GM21619 (cell line): ENCODE data around the gene OR51B2.
"Not testable (repeated sequence)": the region's sequence is repeated elsewhere in the genome, so short reads cannot be mapped to it uniquely, and the experiment has no call there.

Experiments used
- ATAC-seq: cut with Tn5 transposase; IDR thresholded peaks from one replicate; pipeline ENCODE4 v1.9.1; 2021; ENCODE audit not compliant: unreplicated experiment

The OR51B2 gene

GRCh38 chr11:5313326-5314023 is 10.6 kb downstream of the OR51B2 start:
- not testable (repeated sequence) for ATAC-seq

- no peak for ATAC-seq
These were observed 13.7 kb downstream of the OR51B2 start for GRCh38 chr11:5310423-5310822.

DNA sequence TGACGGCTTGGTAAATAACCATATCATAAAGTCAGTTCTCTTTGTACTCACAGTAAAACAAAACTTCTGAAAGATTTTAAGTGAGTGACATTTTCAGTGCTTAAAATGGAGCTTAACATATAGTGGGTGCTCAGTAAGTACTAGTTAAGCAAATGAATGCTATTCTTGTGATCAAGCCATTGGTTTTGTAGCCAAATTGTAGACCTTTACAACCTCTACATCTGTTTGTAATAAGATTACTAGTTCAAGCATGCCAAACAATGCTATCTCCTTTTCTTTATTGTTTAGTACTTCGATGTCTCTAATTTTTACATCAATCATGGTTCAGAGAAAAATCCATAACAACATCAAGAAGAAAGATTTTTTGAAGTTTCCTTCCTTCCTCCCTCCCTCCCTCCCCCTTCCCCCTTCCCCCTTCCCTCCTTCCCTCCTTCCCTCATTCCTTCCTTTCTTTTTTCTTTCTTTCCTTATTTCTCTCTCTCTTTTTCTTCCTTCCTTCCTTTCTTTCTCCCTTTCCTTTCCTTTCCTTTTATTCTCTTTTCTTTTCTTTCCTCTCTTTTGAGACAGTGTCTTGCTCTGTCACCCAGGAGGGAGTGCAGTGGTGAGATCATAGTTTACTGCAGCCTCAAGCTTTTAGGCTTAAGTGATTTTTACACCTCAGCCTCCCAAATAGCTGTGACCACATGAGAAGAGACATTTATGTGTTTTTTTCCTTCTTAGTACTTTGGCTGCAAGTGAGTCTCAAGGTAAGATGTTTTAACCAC is 16.7 kb downstream of the OR51B2 start:
- ATAC-seq = no peak

- no peak for ATAC-seq
These were observed 20.1 kb downstream of the OR51B2 start for GRCh38 chr11:5304046-5304445.

- no peak for ATAC-seq
These were observed 20.5 kb downstream of the OR51B2 start for GRCh38 chr11:5303626-5304025.

DNA sequence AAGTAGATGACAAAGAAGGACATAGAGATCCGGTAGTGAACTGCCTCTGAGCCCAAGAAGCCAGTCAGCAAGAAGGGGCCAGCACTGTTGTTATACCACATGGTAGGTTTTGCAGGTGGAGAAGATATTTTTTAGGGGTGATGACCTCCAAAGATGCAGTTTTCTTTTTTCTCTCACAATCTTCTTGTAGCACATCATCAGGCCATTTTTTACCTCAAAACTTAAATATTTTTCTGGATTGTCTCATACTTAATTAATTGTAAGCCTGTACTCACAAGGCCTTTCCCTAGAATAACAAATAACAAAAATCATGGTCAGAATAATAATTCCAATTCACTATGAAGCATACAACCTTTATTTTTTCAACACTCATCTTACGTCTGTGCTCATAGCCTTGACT is 22.3 kb downstream of the OR51B2 start, which contains the start of gene OR51B4:
Gene OR51B4, minus strand, starts transcription at position 101 of the 400 bp plus-strand sequence. Its CDS starts 0 bp downstream, at position 101.
- ATAC-seq = no peak

DNA sequence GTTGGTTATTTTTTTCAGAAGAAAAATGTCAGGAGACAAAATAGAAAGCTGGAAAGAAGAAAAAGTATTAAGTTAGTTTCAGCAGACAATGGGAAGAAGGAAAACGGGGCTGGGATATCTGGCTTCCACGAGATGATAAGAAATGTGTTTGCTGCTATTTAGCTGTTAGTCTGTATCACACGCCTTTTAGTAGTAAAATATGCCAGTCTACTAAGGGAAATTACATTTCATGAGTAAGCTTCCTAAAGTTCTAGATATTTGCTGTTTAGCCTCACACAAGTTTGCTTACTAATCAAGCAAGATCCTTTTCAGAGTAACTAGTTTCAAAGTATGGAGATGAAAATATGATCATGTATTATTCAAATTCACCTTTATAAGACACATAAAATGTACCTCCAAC is 23.8 kb downstream of the OR51B2 start:
- ATAC-seq = no peak

DNA sequence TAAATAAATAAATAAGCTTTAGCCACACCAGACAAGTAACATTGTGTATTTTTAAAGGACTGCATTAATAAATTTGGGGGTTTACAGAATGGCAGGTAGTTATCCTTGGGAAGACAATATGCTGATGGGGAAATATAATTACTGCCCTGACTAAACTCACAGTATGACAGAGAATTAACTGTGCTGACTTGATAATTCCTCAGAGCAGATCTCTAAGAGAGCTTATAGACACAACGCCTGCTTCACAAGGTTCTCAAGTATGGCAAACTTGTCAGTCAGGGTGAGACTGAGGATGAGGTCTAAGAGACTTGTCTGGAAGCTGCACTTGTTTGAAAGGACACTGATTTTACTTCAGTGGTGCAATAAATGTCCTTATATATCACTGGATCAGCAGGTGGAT is 25.6 kb downstream of the OR51B2 start:
- no peak for ATAC-seq

DNA sequence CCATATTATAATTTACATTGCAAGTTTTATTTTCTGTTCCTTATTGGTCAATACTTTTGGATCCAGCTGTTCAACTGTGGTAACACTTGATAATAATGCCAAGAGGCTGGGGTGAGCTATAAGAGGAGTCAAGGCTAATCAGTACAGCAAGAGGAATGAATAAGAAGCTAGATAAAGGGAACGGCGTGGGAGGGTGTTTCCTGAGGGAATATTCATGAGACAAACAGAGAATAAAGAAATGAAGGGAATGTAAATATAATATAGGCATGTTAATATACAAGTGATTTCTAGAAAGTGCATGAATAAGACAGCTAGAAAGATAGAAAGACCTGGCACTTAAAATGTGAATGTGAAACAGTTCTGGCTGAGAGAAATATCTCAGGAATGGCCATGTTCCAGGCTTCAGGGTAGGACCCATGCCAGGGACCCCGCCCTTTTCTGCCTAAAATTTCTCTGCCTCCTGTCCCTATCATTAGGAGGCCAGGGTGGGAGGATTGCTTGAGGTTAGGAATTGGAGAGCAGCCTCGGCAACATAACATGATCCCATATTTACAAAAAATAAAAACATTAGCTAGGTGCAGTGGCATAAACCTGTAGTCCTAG is 26.3 kb downstream of the OR51B2 start:
- ATAC-seq = no peak

DNA sequence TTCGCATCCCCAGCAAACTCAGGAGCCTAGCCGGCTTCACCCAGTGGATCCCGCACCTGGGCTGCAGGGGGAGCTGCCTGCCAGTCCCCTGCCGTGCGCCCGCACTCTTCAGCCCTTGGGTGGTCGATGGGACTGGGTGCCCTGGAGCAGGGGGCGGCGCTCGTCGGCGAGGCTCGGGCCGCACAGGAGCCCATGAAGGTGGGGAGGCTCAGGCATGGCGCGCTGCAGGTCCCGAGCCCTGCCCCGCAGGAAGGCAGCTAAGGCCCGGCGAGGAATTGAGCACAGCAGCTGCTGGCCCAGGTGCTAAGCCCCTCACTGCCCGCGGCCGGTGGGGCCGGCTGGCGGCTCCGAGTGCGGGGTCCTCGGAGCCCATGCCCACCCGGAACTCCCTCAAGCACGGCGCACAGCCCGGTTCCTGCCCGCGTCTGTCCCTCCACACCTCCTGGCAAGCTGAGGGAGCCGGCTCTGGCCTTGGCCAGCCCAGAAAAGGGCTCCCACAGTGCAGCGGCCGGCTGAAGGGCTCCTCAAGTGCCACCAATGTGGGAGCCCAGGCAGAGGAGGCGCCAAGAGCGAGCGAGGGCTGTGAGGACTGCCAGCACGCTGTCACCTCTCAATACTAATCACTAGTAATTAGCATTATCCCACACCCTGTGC is 29.6 kb downstream of the OR51B2 start:
- not testable (repeated sequence) for ATAC-seq

- no peak for ATAC-seq
These were observed 31.1 kb downstream of the OR51B2 start for GRCh38 chr11:5293028-5293427.

DNA sequence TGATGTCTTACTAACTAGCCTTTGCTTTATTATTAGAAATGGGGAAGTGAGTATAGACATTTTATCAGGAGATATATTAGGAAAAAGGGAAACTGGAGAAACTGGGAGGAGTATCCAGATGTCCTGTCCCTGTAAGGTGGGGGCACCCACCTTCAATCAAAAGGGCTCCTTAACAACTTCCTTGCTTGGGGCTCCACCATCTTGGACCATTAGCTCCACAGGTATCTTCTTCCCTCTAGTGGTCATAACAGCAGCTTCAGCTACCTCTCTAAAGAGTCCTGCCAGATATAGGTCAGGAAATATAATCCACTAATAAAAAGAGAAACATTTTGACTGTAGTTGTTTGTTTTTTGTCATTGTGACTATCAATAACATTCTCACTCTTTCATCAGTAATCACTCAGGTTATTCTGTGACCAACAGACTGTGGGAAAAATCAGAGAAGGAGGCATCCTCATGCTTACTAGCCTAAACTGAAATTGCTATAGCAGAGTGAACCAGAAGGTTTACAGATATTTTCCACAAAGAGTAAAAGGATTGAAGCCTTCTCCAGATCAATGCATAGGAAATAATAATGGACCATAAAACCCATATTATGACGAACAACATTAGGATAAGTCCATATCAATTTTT is 32.8 kb downstream of the OR51B2 start:
- peak; percentile 97 for ATAC-seq

DNA sequence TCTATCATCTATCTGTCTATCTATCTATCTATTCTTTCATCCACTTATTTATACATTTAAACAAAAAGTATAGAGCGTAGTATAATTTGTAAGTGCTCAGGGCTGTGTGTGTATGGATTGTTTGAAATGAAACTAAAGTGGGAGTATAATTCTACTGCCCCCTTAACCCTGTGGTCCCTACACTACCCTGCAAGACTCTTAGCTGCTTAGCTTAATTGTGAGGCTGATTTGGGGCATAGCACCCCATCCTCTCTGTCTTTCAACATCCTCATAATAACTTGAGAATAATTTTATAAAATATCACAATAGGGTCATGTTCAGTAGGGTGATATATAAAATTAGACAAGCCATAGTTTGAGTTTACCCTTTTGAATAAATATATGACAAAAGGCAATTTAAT is 34.0 kb downstream of the OR51B2 start:
- ATAC-seq = no peak

GRCh38 chr11:5289696-5290095 is 34.4 kb downstream of the OR51B2 start:
- no peak for ATAC-seq

DNA sequence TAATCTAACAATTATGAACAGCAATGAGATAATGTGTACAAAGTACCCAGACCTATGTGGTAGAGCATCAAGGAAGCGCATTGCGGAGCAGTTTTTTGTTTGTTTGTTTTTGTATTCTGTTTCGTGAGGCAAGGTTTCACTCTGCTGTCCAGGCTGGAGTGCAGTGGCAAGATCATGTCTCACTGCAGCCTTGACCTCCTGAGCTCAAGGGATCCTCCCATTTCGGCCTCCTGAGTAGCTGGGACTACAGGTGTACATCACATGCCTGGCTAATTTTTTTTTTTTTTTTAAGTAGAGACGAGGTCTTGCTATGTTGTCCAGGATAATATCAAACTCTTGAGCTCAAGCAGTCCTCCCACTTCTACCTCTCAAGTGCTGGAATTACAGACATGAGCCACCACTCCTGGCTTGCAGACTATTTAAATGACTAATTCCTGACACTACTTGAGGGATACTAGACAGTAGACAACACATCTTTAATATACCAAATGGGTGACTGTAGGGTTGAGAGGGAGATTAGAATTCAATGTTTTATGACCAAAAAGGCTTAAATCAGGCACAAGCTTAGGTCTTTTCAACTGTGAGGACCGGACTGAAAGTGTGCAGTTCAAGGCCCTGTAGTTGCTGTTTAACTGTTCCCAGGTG is 35.1 kb downstream of the OR51B2 start:
- ATAC-seq = no peak

- no peak for ATAC-seq
These were observed 35.8 kb downstream of the OR51B2 start for GRCh38 chr11:5288108-5288905.

DNA sequence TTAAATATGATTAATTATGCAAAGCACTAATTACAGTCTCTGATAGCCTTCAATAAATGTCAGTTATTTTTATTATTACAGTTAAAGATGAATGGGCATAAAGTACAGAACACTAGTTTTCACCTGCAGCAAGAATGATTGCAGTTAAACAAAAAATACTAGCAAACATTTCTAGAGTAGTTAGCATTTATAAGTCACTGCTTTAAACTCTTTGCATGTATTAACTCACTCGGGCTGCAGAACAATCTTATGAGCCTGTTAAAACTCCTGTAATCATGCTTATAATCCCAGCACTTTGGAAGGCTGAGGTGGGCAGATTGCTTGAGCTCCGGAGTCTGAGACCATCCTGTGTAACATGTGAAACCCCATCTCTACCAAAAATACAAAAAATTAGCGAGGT is 37.2 kb downstream of the OR51B2 start:
- ATAC-seq = no peak

DNA sequence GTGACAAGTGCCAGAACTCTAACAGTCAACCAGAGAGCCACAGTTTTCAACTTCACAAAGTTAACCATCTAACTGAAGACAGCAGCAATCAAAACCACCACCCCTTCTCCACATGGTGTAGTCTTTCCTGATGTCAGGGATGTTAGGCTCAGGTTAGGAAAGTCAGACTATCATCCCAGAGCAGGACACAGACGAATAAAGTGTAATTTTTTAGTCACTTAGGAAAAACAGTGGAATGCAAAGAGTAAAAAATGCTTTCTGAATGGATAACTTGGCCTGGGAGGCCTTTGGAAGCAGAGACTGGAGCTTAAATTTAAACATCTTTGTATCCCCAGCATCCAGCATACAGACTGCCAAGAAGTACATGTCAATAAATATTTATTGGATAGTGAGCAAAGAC is 37.7 kb downstream of the OR51B2 start:
- ATAC-seq = no peak

DNA sequence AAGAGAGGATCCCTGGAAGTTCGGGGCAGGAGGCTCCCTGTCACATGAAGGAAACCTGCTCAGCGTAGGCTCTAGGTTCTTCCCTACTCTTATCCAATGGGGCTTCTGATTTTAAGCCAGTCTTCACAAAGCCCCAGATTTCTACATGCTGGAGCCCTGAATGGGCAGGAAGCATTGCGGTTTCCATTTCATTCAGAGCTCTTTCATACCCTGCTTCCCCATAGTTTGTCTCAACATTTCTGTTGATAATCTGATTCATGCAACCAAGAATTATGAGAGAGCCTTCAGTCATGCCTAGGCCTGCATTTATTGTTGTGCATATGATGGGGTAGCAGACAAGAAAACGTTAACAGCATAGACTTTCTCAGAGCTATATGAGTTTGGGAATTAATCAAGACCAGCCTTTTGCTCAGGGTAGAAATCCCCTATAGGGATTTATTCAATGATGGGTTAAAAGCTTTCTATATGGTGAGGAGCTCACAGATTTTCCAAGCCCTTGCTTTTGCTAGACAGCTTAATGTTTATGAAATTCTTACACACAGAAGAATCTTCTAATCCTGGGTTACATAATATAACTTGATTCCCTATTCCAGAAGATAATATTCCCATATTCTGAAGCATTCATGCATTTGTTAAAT is 38.3 kb downstream of the OR51B2 start:
- no peak for ATAC-seq
